H1 (cell line): ENCODE data around the gene PWP1. TPM values are rescaled to one million over a fixed set of nuclear protein-coding genes. Genes with fewer than 3 reads are reported as not detected.

ENCODE experiments used
- ASH2L ChIP-seq: fragments of 200-600, 300-600 bp; sonication (generic); IDR thresholded peaks from one replicate; pipeline ENCODE4 v1.7.1; 2017; ENCODE audit warnings: low read length
- BACH1 ChIP-seq: IDR thresholded peaks from 2 replicates; pipeline ENCODE4 v1.6.1; 2012; ENCODE audit warnings: low read length, improper control_type of control experiment
- CBX8 ChIP-seq: fragments of 300-800, 300-1000 bp; sonication (generic); IDR thresholded peaks from 2 replicates; pipeline ENCODE4 v1.7.1; 2016; ENCODE audit warnings: low read depth, low read length, borderline replicate concordance
- CHD7 ChIP-seq: fragments of 300-600 bp; sonication (generic); IDR thresholded peaks from 2 replicates; pipeline ENCODE4 v1.7.1; 2012; ENCODE audit warnings: low read length, moderate library complexity, mild to moderate bottlenecking, inconsistent platforms; ENCODE audit not compliant: insufficient replicate concordance
- CREB1 ChIP-seq: IDR thresholded peaks from 2 replicates; pipeline ENCODE4 v1.6.1; 2012; ENCODE audit warnings: inconsistent platforms
- HDAC2 ChIP-seq, 2 experiments: fragments of 300-600 bp in 1 of 2; sonication (generic) in 1 of 2; IDR thresholded peaks; 2 replicates each; pipeline ENCODE4 v1.6.1; 2011 to 2012; ENCODE audit warnings: low read depth in 2 of 2, low read length in 2 of 2, mild to moderate bottlenecking in 2 of 2, moderate library complexity in 2 of 2, borderline replicate concordance in 1 of 2, inconsistent platforms in 1 of 2
- KDM5A ChIP-seq: fragments of 200-600 bp; IDR thresholded peaks from 2 replicates; pipeline ENCODE4 v1.7.1; 2012; ENCODE audit warnings: mild to moderate bottlenecking, low read length, inconsistent platforms, mixed read lengths
- MAFK ChIP-seq: IDR thresholded peaks from 2 replicates; pipeline ENCODE4 v1.6.1; 2012; ENCODE audit warnings: low read depth, mild to moderate bottlenecking, improper control_type of control experiment, low read length
- NRF1 ChIP-seq: IDR thresholded peaks from 2 replicates; pipeline ENCODE4 v1.6.1; 2011; ENCODE audit warnings: mild to moderate bottlenecking, low read depth, low read length, improper control_type of control experiment
- POLR2A ChIP-seq, 2 experiments: IDR thresholded peaks; 1 replicate in 1 of 2; 2 replicates in 1 of 2; pipeline ENCODE4 v1.6.1; 2011; ENCODE audit warnings: low read depth in 2 of 2, low read length in 2 of 2, mild to moderate bottlenecking in 2 of 2; ENCODE audit errors: control extremely low read depth in 1 of 2
- POLR2AphosphoS5 ChIP-seq: IDR thresholded peaks from 2 replicates; pipeline ENCODE4 v1.6.1; 2011; ENCODE audit warnings: low read depth, low read length
- POU5F1 ChIP-seq: IDR thresholded peaks from 2 replicates; pipeline ENCODE4 v1.6.1; 2011; ENCODE audit warnings: low read depth, mild to moderate bottlenecking, low read length, moderate library complexity
- SAP30 ChIP-seq: fragments of 300-600 bp; sonication (generic); IDR thresholded peaks from 2 replicates; pipeline ENCODE4 v1.7.1; 2012; ENCODE audit warnings: low read length, moderate library complexity, mild to moderate bottlenecking, inconsistent platforms; ENCODE audit not compliant: insufficient read depth, insufficient replicate concordance
- SP4 ChIP-seq: IDR thresholded peaks from 2 replicates; pipeline ENCODE4 v1.6.1; 2012; ENCODE audit warnings: low read length, inconsistent platforms
- polyA plus RNA-seq, 7 experiments: library from polyadenylated mRNA; depleted of rRNA in 3 of 7; stranded (reverse) in 5 of 7; unstranded in 2 of 7; fragments of >200 nt in 5 of 7; fragments of 200-250 nt in 2 of 7; gene quantifications; 1 replicate in 5 of 7; 2 replicates in 1 of 7; 4 replicates in 1 of 7; pipeline versions ENCODE4 v1.2.1 to v1.2.3, GENCODE V29; 2011 to 2013; ENCODE audit warnings: missing spikeins in 2 of 7, mixed read lengths in 2 of 7
- total RNA-seq: library from RNA; stranded (reverse); fragmentation: NEBNext Ultra II Directional; extraction: Animal tissue kit (Norgen Biotek cat#: 25700); gene quantifications from 2 replicates; pipeline ENCODE4 v1.2.1, GENCODE V29; 2021

PWP1 gene
- total and polyA plus RNA-seq, 2 of the 8 experiments (the other 6 are each of a cell fraction or from before 2014, with no cell fraction given) = 57.8 to 78.5 TPM

DNA sequence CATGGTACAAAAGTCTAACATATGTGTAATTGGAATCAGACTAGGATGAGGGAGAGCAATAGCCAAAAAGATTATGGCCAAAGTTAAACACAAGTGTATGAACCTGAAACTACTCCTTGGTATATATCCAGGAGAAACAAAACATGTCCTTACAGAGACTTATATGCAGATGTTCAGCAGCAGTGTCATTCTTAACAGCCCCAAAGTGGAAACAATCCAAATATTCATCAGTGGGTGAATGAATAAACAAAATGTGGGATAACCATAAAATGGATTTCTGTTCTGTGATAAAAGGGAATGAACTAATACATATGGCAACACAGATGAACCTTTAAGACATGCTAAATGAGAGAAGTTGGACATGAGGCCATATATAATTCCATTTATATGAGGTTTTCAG lies 30.2 kb downstream of the PWP1 start (continued):
- no peak for TF ChIP-seq CHD7
- TF ChIP-seq SP4 = no peak
- TF ChIP-seq POU5F1 = no peak
- TF ChIP-seq SAP30 = no peak
- no peak for TF ChIP-seq NRF1
- TF ChIP-seq CREB1 = no peak
- no peak for TF ChIP-seq MAFK
- TF ChIP-seq POLR2AphosphoS5 = no peak
- TF ChIP-seq POLR2A (IDR thresholded peaks at IDR 0.05; ENCODE audit: control extremely low read depth in 1 of 2, low read depth in 2 of 2, low read length in 2 of 2) = no peak
- TF ChIP-seq KDM5A = no peak
- no peak for TF ChIP-seq BACH1
- TF ChIP-seq HDAC2 (IDR thresholded peaks at IDR 0.05; ENCODE audit: borderline replicate concordance in 1 of 2, low read depth in 2 of 2, low read length in 2 of 2) = no peak
- TF ChIP-seq ASH2L = no peak
- TF ChIP-seq CBX8 = no peak
